Thyroid gland (tissue), 4 donors: ENCODE data around the gene IMPG2. TPM values are rescaled to one million over a fixed set of nuclear protein-coding genes. Genes with fewer than 3 reads are reported as not detected.

ENCODE experiments used
- DNase-seq, 2 donors: peaks; one replicate each; pipeline ENCODE4 v3.0.0-alpha.2; 2019
- H3K27ac ChIP-seq, 3 donors: fragments of 200-600 bp; sonication (generic); 1 replicate in 2 of 3; 2 replicates in 1 of 3; pipeline ENCODE4 v1.5.1; 2016 to 2019; ENCODE audit warnings: mild to moderate bottlenecking in 1 of 3, moderate library complexity in 1 of 3
- H3K27me3 ChIP-seq: fragments of 200-600 bp; sonication (generic); one replicate; pipeline ENCODE4 v1.5.1; 2019
- H3K36me3 ChIP-seq, 2 donors: fragments of 200-600 bp; sonication (generic); one replicate each; pipeline ENCODE4 v1.5.1; 2016 to 2019
- H3K4me1 ChIP-seq, 2 donors: fragments of 200-600 bp; sonication (generic); one replicate each; pipeline ENCODE4 v1.5.1; 2017 to 2019
- H3K4me3 ChIP-seq, 3 donors: fragments of 200-600 bp; sonication (generic); replicated peaks in 1 of 3; 1 replicate in 2 of 3; 2 replicates in 1 of 3; pipeline ENCODE4 v1.5.1; 2016; ENCODE audit warnings: mild to moderate bottlenecking in 1 of 3
- H3K9me3 ChIP-seq: fragments of 200-600 bp; sonication (generic); one replicate; pipeline ENCODE4 v1.5.1; 2017
- CTCF ChIP-seq, 6 experiments: fragments of 200-600 bp in 3 of 6; fragments of 450-650 bp in 3 of 6; sonication (generic) in 3 of 6; IDR thresholded peaks; one replicate each; pipeline ENCODE4 v1.5.1; 2016 to 2019; ENCODE audit warnings: antibody characterized with exemption in 6 of 6, mild to moderate bottlenecking in 2 of 6, inconsistent platforms in 1 of 6, moderate library complexity in 1 of 6
- POLR2A ChIP-seq, 2 donors: fragments of 450-650 bp; IDR thresholded peaks; one replicate each; pipeline ENCODE4 v1.6.1; 2017; ENCODE audit warnings: antibody characterized with exemption in 2 of 2, mild to moderate bottlenecking in 2 of 2, moderate library complexity in 1 of 2
- WGBS, 2 donors: methylation state at CpG; one replicate each; pipeline ENCODE4 v1.1.5; 2017; 5-methylcytosine and 5-hydroxymethylcytosine counted together
- intact Hi-C: fragments of 100-400 bp; cut with DNase I; formaldehyde crosslinking; loops from one replicate; pipeline ENCODE4 v1.15.1; 2023
- total RNA-seq, 4 donors: library from RNA; depleted of rRNA; stranded (reverse); fragments of >200 nt; gene quantifications; one replicate each; pipeline ENCODE4 v1.2.3, GENCODE V29; 2016

IMPG2 gene
- total RNA-seq, 4 donors from 2014 or later, result 0.24 to 0.58 (median 0.30) TPM

GRCh38 chr3:101194392-101194791, 126.0 kb downstream of the IMPG2 start:
- Histone ChIP-seq H3K27me3 (no peaks in the 10 kb centered on the region), H3K9me3 (no peaks in the 10 kb centered on the region), H3K4me1 (no peaks in the 10 kb centered on the region), H3K27ac (no peak overlapping the region), H3K36me3 (no peaks in the 10 kb centered on the region), H3K4me3 (no peak overlapping the region)
- no peak for DNase-seq
- WGBS, 2 donors, result 57 to 77% methylated on average over 3 of the region's 3 CpGs
- intact Hi-C loops, result no loop called here
- TF ChIP-seq POLR2A (IDR thresholded peaks at IDR 0.05) (no peak), CTCF (IDR thresholded peaks at IDR 0.05) (no peak)

DNA sequence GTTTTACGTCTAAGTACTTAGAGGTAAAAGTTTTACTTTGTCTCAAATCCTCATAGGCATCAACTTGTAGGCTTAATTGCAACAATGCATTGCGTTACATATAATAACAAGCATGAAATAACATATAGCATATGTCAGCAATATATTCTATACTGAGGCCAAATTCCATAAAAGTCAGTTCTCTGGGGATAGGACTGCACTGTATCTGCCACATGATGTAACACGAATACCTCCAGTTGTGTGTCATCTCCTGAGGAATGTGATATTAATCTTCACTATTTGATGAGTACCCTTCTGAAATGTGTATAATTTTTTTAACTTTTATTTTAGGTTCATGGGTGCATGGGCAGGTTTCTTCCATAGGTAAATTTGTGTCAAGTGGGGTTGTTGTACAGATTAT, 126.4 kb downstream of the IMPG2 start:
- intact Hi-C loops, result no loop called here
- no peak for DNase-seq
- 92 to 94% methylated on average over 3 of the region's 3 CpGs for WGBS, 2 donors
- H3K27me3 ChIP-seq, result no peaks in the 10 kb centered on the region
- TF ChIP-seq POLR2A (IDR thresholded peaks at IDR 0.05) (no peak), CTCF (IDR thresholded peaks at IDR 0.05) (no peak)
- H3K4me3 ChIP-seq, result no peak overlapping the region
- no peak overlapping the region for H3K27ac ChIP-seq
- H3K4me1 ChIP-seq, result no peaks in the 10 kb centered on the region
- no peaks in the 10 kb centered on the region for H3K36me3 ChIP-seq
- no peaks in the 10 kb centered on the region for H3K9me3 ChIP-seq

DNA sequence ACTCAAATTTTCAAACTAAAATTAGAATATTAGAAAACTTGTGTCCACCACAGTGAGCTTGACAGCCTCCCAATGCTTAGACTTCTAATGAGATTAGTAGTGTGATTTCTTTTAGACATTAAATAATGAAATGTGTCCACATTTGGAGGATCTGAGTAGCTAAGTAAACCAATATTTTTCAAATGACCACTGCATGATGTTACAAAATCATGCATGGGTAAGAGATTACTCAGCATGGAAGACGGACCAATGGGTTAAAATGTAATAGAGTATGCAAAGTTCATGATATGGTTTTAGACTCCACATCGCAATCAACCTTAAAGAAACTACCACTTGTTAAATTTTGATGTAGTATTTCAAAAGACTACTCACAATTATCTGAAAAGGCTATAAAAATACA, 130.6 kb downstream of the IMPG2 start:
- Histone ChIP-seq H3K27ac (no peak overlapping the region), H3K9me3 (no peaks in the 10 kb centered on the region), H3K36me3 (no peaks in the 10 kb centered on the region), H3K4me1 (no peaks in the 10 kb centered on the region), H3K27me3 (no peaks in the 10 kb centered on the region), H3K4me3 (no peak overlapping the region)
- TF ChIP-seq CTCF (IDR thresholded peaks at IDR 0.05) (no peak), POLR2A (IDR thresholded peaks at IDR 0.05) (no peak)
- intact Hi-C loops, result no loop called here
- DNase-seq, result no peak
- WGBS, 2 donors, result 94 to 95% methylated on average over 2 of the region's 2 CpGs

GRCh38 chr3:101189176-101189575, 131.2 kb downstream of the IMPG2 start:
- Histone ChIP-seq H3K9me3 (no peaks in the 10 kb centered on the region), H3K4me3 (no peak overlapping the region), H3K4me1 (no peaks in the 10 kb centered on the region), H3K36me3 (no peaks in the 10 kb centered on the region), H3K27ac (no peak overlapping the region), H3K27me3 (no peaks in the 10 kb centered on the region)
- intact Hi-C loops, result no loop called here
- DNase-seq, result no peak
- WGBS, 2 donors, result 87 to 94% methylated on average over 2 of the region's 2 CpGs
- no peak for TF ChIP-seq POLR2A (IDR thresholded peaks at IDR 0.05)
- TF ChIP-seq CTCF (IDR thresholded peaks at IDR 0.05), result no peak

DNA sequence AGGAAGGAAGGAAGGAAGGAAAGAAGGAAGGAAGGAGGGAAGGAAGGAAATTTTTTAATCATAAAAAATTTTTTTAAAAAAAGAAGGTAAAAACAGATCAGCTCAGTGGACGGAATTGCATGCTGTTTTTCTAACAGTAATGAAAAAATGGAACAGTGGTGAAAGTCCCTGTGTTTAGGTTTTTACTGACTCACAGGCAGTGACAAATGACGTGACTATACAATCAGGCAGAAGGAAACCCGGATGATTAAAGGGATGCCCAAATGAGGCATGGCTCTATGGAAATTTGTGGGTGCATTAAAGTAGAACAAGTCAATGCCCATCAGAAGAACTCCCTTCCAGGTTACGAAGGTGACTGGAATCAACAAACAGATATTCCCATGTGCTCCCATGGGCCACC, 135.0 kb downstream of the IMPG2 start:
- Histone ChIP-seq H3K27me3 (no peaks in the 10 kb centered on the region), H3K36me3 (no peaks in the 10 kb centered on the region), H3K27ac (no peak overlapping the region), H3K4me3 (no peak overlapping the region), H3K4me1 (no peaks in the 10 kb centered on the region), H3K9me3 (no peaks in the 10 kb centered on the region)
- intact Hi-C loops, result no loop called here
- no peak for DNase-seq
- WGBS, 2 donors, result 90 to 92% methylated on average over 4 of the region's 4 CpGs
- TF ChIP-seq POLR2A (IDR thresholded peaks at IDR 0.05) (no peak), CTCF (IDR thresholded peaks at IDR 0.05) (no peak)
